Gastroesophageal sphincter (tissue), 3 donors: ENCODE measurements around the gene MYOF.

Experiments used
- POLR2A ChIP-seq, 2 donors: fragments of 450-650 bp; IDR thresholded peaks; one replicate each; pipeline ENCODE4 v1.6.1; 2017; ENCODE audit warnings: antibody characterized with exemption in 2 of 2, mild to moderate bottlenecking in 2 of 2, moderate library complexity in 1 of 2
- TF ChIP-seq, protein P1 (sequence below), 4 experiments: fragments of 200-600 bp in 2 of 4; fragments of 450-650 bp in 2 of 4; sonication (generic) in 1 of 4; IDR thresholded peaks; one replicate each; pipeline ENCODE4 v1.5.1; 2017 to 2019; ENCODE audit warnings: antibody characterized with exemption in 4 of 4, mild to moderate bottlenecking in 2 of 4, moderate library complexity in 2 of 4

DNA sequence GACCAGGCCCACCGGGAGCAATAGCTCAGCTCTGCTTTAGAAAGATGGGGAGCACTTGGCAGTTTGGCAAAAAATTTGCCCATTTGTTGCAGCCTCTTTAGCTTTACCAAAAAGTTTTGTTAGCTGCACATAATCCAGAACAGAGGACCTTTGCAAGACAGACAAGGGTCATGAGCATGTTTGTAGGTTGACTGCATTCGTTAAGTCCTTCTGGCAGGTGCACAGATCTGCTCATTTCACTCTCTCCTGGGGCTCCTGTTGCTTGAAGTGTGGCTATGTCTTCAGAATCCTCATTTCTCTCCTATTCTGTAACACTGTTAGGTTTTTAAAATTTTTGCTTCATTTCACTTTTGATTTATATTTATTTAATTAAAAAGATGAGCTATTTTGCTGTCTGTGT, 96.8 kb downstream of the MYOF start:
- no peak for TF ChIP-seq POLR2A (IDR thresholded peaks at IDR 0.05)
- TF ChIP-seq, protein P1, sequence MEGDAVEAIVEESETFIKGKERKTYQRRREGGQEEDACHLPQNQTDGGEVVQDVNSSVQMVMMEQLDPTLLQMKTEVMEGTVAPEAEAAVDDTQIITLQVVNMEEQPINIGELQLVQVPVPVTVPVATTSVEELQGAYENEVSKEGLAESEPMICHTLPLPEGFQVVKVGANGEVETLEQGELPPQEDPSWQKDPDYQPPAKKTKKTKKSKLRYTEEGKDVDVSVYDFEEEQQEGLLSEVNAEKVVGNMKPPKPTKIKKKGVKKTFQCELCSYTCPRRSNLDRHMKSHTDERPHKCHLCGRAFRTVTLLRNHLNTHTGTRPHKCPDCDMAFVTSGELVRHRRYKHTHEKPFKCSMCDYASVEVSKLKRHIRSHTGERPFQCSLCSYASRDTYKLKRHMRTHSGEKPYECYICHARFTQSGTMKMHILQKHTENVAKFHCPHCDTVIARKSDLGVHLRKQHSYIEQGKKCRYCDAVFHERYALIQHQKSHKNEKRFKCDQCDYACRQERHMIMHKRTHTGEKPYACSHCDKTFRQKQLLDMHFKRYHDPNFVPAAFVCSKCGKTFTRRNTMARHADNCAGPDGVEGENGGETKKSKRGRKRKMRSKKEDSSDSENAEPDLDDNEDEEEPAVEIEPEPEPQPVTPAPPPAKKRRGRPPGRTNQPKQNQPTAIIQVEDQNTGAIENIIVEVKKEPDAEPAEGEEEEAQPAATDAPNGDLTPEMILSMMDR (IDR thresholded peaks at IDR 0.05), result no peak
